Natural killer cell (primary cell): ENCODE data around the gene TMEM273. TPM values are rescaled to one million over a fixed set of nuclear protein-coding genes. Genes with fewer than 3 reads are reported as not detected.
A peak's percentile ranks its signal among the peaks of the same experiment; 100 is the strongest.

Source experiments
- ATAC-seq, 3 donors: fragments of 150-1000 bp in 2 of 3; fragments of 200-7000 bp in 1 of 3; cut with Tn5 transposase; 1 replicate in 1 of 3; 2 replicates in 2 of 3; pipeline ENCODE4 v1.10.0; 2021; ENCODE audit warnings: mild to moderate bottlenecking in 2 of 3, moderate library complexity in 2 of 3
- DNase-seq, 2 donors: peaks; one replicate each; pipeline versions ENCODE4 v3.0.0 to v3.0.0-alpha.2; 2013 to 2021; ENCODE audit warnings: mixed read lengths in 1 of 2
- H3K27ac ChIP-seq: one replicate; pipeline ENCODE4 v1.5.1; 2013; ENCODE audit warnings: mild to moderate bottlenecking, low read length
- H3K27me3 ChIP-seq: one replicate; pipeline ENCODE4 v1.6.1; 2013; ENCODE audit warnings: low read length; ENCODE audit not compliant: control insufficient read depth, insufficient read depth
- H3K36me3 ChIP-seq: one replicate; pipeline ENCODE4 v1.6.1; 2013; ENCODE audit warnings: low read length; ENCODE audit not compliant: control insufficient read depth, insufficient read depth
- H3K4me1 ChIP-seq: one replicate; pipeline ENCODE4 v1.6.1; 2013; ENCODE audit warnings: low read length; ENCODE audit not compliant: control insufficient read depth, insufficient read depth
- H3K4me3 ChIP-seq: one replicate; pipeline ENCODE4 v1.5.1; 2013; ENCODE audit warnings: low read length
- H3K9me3 ChIP-seq: one replicate; pipeline ENCODE4 v1.6.1; 2013; ENCODE audit warnings: low read length; ENCODE audit not compliant: control insufficient read depth, insufficient read depth
- H3K27ac Mint-ChIP-seq, 2 donors: one replicate each; pipeline ENCODE4 v1.8.0; 2022; ENCODE audit warnings: mild to moderate bottlenecking in 2 of 2, mixed read lengths in 2 of 2, moderate library complexity in 1 of 2
- H3K27me3 Mint-ChIP-seq, 2 donors: one replicate each; pipeline ENCODE4 v1.8.0; 2022; ENCODE audit warnings: low read depth in 2 of 2, mixed read lengths in 2 of 2
- H3K36me3 Mint-ChIP-seq: one replicate; pipeline ENCODE4 v1.8.0; 2022; ENCODE audit warnings: mixed read lengths
- H3K4me1 Mint-ChIP-seq, 2 donors: one replicate each; pipeline ENCODE4 v1.8.0; 2022; ENCODE audit warnings: mixed read lengths in 2 of 2
- H3K4me3 Mint-ChIP-seq: one replicate; pipeline ENCODE4 v1.8.0; 2022; ENCODE audit warnings: mild to moderate bottlenecking, moderate library complexity, mixed read lengths
- H3K9me3 Mint-ChIP-seq, 2 donors: one replicate each; pipeline ENCODE4 v1.8.0; 2022; ENCODE audit warnings: mixed read lengths in 2 of 2
- WGBS: methylation state at CpG from one replicate; pipeline ENCODE4 v1.1.7; 2013; ENCODE audit warnings: missing lambda C conversion rate; ENCODE audit not compliant: insufficient coverage; 5-methylcytosine and 5-hydroxymethylcytosine counted together
- intact Hi-C: fragments of 100-400 bp; cut with micrococcal nuclease; formaldehyde crosslinking; loops from one replicate; pipeline ENCODE4 v1.14.2; 2022
- total RNA-seq, 4 donors: library from RNA; stranded (reverse); fragments of 120-200 nt in 1 of 4; gene quantifications; one replicate each; pipeline versions ENCODE4 v1.2.3 to v1.2.4, GENCODE V29; 2013 to 2022
- TF ChIP-seq, protein P1 (sequence below): fragments of 200-600 bp; IDR thresholded peaks from one replicate; pipeline ENCODE4 v1.8.0; 2022; ENCODE audit warnings: antibody characterized with exemption

Gene TMEM273
- total RNA-seq, 3 donors from 2014 or later (not counting 1 experiment from before 2014, with no cell fraction given): 11.6 to 46.3 (median 29.4) TPM

DNA sequence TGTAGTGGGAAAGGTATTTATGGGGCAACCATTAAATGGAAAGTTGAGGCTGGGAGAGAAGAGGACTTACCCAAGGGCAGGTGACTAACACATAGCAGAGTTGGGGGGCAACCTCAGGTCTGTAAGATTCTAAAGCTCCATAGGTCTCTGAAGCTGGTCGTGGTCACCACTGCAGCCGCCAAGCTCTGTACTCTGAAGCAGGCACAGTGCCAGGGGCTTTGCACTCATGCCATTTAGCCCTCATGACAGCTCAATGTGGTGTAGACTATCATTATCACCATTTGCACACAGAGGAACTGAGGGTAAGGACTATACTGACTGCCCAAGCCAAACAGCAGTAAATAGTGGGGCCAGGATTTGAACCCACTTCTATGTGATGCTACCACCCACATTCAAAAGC lies 32.5 kb upstream of the TMEM273 start:
- Histone ChIP-seq H3K4me3 (no peak overlapping the region), H3K27ac (no peak overlapping the region), H3K27me3 (no peaks in the 10 kb centered on the region), H3K9me3 (peaks cover 2% of the 10 kb centered on the region), H3K36me3 (no peaks in the 10 kb centered on the region), H3K4me1 (no peaks in the 10 kb centered on the region)
- 58% methylated on average over 2 of the region's 2 CpGs for WGBS
- Mint-ChIP-seq H3K4me3 (no peak overlapping the region), H3K27ac (no peak overlapping the region), H3K4me1 (peaks cover 19 to 21% of the 10 kb centered on the region in 2 donors), H3K27me3 (peaks cover 0 to 6% of the 10 kb centered on the region in 2 donors), H3K36me3 (no peaks in the 10 kb centered on the region), H3K9me3 (no peaks in the 10 kb centered on the region)
- ATAC-seq: no peak
- intact Hi-C loops: no loop called here
- TF ChIP-seq, protein P1, sequence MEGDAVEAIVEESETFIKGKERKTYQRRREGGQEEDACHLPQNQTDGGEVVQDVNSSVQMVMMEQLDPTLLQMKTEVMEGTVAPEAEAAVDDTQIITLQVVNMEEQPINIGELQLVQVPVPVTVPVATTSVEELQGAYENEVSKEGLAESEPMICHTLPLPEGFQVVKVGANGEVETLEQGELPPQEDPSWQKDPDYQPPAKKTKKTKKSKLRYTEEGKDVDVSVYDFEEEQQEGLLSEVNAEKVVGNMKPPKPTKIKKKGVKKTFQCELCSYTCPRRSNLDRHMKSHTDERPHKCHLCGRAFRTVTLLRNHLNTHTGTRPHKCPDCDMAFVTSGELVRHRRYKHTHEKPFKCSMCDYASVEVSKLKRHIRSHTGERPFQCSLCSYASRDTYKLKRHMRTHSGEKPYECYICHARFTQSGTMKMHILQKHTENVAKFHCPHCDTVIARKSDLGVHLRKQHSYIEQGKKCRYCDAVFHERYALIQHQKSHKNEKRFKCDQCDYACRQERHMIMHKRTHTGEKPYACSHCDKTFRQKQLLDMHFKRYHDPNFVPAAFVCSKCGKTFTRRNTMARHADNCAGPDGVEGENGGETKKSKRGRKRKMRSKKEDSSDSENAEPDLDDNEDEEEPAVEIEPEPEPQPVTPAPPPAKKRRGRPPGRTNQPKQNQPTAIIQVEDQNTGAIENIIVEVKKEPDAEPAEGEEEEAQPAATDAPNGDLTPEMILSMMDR: no peak
- DNase-seq: no peak

DNA sequence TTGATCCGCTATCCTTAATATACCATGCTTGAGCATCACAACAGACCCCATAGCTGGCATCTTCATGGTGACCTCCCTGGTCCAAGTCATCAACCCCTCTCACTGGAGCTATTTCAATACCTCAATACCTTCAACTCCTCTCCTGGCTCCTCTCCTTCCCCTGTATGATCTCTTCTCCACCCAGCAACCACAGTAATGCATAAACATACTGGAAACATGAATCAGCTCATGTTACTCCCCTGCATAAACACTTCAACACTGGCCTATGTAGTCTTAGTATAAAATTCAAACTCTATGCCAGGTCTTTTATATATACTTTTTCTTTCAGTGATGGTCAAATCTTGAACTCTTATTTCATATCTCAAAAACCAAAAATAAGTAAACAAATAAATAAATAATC lies 31.8 kb upstream of the TMEM273 start:
- Histone ChIP-seq H3K9me3 (peaks cover 2% of the 10 kb centered on the region), H3K36me3 (no peaks in the 10 kb centered on the region), H3K27ac (no peak overlapping the region), H3K27me3 (no peaks in the 10 kb centered on the region), H3K4me1 (no peaks in the 10 kb centered on the region), H3K4me3 (no peak overlapping the region)
- Mint-ChIP-seq H3K9me3 (no peaks in the 10 kb centered on the region), H3K4me1 (peaks cover 21 to 23% of the 10 kb centered on the region in 2 donors), H3K27me3 (peaks cover 0 to 6% of the 10 kb centered on the region in 2 donors), H3K36me3 (no peaks in the 10 kb centered on the region), H3K27ac (no peak overlapping the region), H3K4me3 (no peak overlapping the region)
- TF ChIP-seq, protein P1: no peak
- intact Hi-C loops: no loop called here
- ATAC-seq (no peak), DNase-seq (no peak)
- 98% methylated on average over 1 of the region's 1 CpG for WGBS

DNA sequence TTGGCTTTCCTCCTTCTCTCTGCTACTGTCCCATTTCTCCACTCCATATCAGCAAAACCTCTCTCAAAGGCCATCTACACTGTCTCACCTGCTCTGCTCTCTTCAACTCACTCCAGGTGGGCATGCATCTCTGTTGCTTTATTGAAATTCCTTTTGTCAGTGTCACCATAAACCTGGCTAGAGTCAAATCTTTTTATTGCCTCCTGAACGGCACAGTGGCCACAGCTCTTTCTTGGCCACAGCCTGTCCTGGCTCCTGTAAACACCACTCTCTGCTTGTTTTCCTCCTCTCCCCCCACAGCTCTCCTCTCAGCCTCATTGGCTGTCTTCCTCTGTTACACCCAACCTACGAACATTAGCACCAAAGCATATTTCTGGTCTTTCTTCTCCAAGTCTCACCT lies 31.1 kb upstream of the TMEM273 start:
- intact Hi-C loops: no loop called here

More for the DNA sequence above, 31.1 kb upstream of the TMEM273 start:
- peak overlapping the region in 1 of 2 donors; percentile 34 for H3K27ac Mint-ChIP-seq
- H3K36me3 Mint-ChIP-seq: no peaks in the 10 kb centered on the region
- H3K27me3 Mint-ChIP-seq: peaks cover 0 to 6% of the 10 kb centered on the region in 2 donors
- TF ChIP-seq, protein P1: no peak
- H3K9me3 Mint-ChIP-seq: no peaks in the 10 kb centered on the region
- no peak overlapping the region for H3K27ac ChIP-seq
- H3K9me3 ChIP-seq: peaks cover 2% of the 10 kb centered on the region
- H3K4me3 Mint-ChIP-seq: no peak overlapping the region
- H3K4me1 Mint-ChIP-seq: peaks cover 21 to 28% of the 10 kb centered on the region in 2 donors
- 78% methylated on average over 2 of the region's 2 CpGs for WGBS
- no peaks in the 10 kb centered on the region for H3K36me3 ChIP-seq
- no peak overlapping the region for H3K4me3 ChIP-seq
- no peaks in the 10 kb centered on the region for H3K27me3 ChIP-seq
- ATAC-seq: no peak
- DNase-seq: no peak
- H3K4me1 ChIP-seq: no peaks in the 10 kb centered on the region
